ENCODE measurements around the gene CMYA5. TPM values are rescaled to one million over a fixed set of nuclear protein-coding genes. Genes with fewer than 3 reads are reported as not detected.

The CMYA5 gene
- total RNA-seq, 1 donor from 2014 or later, result 1,210 TPM

DNA sequence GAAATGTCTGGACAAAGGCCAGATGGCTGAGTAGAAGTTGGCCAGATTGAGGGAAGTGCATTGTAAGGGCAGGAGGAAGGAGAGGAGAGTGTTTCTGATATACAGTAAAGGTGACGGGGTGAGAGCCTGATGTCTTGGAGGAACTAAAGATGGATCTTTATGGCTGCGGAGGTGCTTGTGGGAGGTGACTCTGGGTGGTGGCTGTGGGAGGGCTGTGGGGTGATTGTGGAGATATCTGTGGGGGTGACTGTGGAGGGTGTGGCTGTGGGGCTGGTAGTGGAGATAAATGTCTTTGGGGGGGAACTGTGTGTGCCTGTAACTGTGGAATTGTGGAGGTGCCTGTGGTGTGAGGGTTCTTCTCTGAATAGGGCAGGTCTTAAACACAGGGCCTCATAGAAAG, 121.4 kb downstream of the CMYA5 start:
- H3K27me3 ChIP-seq (ENCODE audit: low read depth), result no peaks in the 10 kb centered on the region
- peak overlapping the region; percentile 14 for H3K27ac ChIP-seq (replicated peaks)
- no peak overlapping the region for H3K4me3 ChIP-seq
- intact Hi-C loops (cut with micrococcal nuclease), result no loop called here
- no peak for DNase-seq
- TF ChIP-seq, protein P1, sequence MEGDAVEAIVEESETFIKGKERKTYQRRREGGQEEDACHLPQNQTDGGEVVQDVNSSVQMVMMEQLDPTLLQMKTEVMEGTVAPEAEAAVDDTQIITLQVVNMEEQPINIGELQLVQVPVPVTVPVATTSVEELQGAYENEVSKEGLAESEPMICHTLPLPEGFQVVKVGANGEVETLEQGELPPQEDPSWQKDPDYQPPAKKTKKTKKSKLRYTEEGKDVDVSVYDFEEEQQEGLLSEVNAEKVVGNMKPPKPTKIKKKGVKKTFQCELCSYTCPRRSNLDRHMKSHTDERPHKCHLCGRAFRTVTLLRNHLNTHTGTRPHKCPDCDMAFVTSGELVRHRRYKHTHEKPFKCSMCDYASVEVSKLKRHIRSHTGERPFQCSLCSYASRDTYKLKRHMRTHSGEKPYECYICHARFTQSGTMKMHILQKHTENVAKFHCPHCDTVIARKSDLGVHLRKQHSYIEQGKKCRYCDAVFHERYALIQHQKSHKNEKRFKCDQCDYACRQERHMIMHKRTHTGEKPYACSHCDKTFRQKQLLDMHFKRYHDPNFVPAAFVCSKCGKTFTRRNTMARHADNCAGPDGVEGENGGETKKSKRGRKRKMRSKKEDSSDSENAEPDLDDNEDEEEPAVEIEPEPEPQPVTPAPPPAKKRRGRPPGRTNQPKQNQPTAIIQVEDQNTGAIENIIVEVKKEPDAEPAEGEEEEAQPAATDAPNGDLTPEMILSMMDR (IDR thresholded peaks at IDR 0.05; ENCODE audit: borderline replicate concordance), result no peak
- no peaks in the 10 kb centered on the region for H3K36me3 ChIP-seq
- peaks cover 62% of the 10 kb centered on the region for H3K4me1 ChIP-seq
- no peaks in the 10 kb centered on the region for H3K9me3 ChIP-seq (replicated peaks)

- Histone ChIP-seq H3K27ac (replicated peaks) (no peak overlapping the region), H3K27me3 (ENCODE audit: low read depth) (no peaks in the 10 kb centered on the region), H3K4me1 (peaks cover 54% of the 10 kb centered on the region), H3K36me3 (no peaks in the 10 kb centered on the region), H3K4me3 (no peak overlapping the region), H3K9me3 (replicated peaks) (no peaks in the 10 kb centered on the region)
- TF ChIP-seq, protein P1 (IDR thresholded peaks at IDR 0.05; ENCODE audit: borderline replicate concordance), result no peak
- DNase-seq, result no peak
- intact Hi-C loops (cut with micrococcal nuclease), result no loop called here
Measured at GRCh38 chr5:79811904-79812303, 122.3 kb downstream of the CMYA5 start.

DNA sequence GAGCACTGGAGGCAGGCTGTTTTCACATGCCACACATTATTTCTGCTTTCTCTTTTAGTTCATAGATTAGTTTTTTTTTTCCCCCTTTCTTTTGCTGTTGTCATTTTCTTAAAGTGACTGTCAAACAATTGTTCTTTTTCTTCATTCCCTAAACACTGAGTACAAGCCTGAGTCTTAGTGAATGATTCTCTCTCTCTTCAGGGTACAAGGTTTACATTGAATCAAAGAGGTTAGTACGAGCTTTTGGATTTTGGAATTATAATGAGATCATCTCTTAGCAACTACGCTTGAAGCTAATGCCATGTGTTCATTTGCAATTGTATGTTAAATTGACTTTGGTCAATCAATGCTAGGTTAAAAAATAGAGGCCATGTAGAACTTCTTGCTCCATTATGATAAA, 125.1 kb downstream of the CMYA5 start:
- Histone ChIP-seq H3K27me3 (ENCODE audit: low read depth) (no peaks in the 10 kb centered on the region), H3K36me3 (peaks cover 6% of the 10 kb centered on the region), H3K4me3 (no peak overlapping the region), H3K9me3 (replicated peaks) (no peaks in the 10 kb centered on the region), H3K4me1 (peaks cover 30% of the 10 kb centered on the region), H3K27ac (replicated peaks) (no peak overlapping the region)
- intact Hi-C loops (cut with micrococcal nuclease), result no loop called here
- TF ChIP-seq, protein P1 (IDR thresholded peaks at IDR 0.05; ENCODE audit: borderline replicate concordance), result no peak
- no peak for DNase-seq

GRCh38 chr5:79816014-79816413, 126.4 kb downstream of the CMYA5 start:
- no peaks in the 10 kb centered on the region for H3K9me3 ChIP-seq (replicated peaks)
- no peak for DNase-seq
- H3K4me1 ChIP-seq, result peaks cover 16% of the 10 kb centered on the region
- H3K27ac ChIP-seq (replicated peaks), result no peak overlapping the region
- TF ChIP-seq, protein P1 (IDR thresholded peaks at IDR 0.05; ENCODE audit: borderline replicate concordance), result no peak
- intact Hi-C loops (cut with micrococcal nuclease), result no loop called here
- no peak overlapping the region for H3K4me3 ChIP-seq
- H3K36me3 ChIP-seq, result peaks cover 11% of the 10 kb centered on the region
- H3K27me3 ChIP-seq (ENCODE audit: low read depth), result no peaks in the 10 kb centered on the region

- Histone ChIP-seq H3K36me3 (peaks cover 11% of the 10 kb centered on the region), H3K4me1 (no peaks in the 10 kb centered on the region), H3K27ac (replicated peaks) (no peak overlapping the region), H3K9me3 (replicated peaks) (no peaks in the 10 kb centered on the region), H3K4me3 (no peak overlapping the region), H3K27me3 (ENCODE audit: low read depth) (no peaks in the 10 kb centered on the region)
- DNase-seq, result no peak
- intact Hi-C loops (cut with micrococcal nuclease), result no loop called here
- TF ChIP-seq, protein P1 (IDR thresholded peaks at IDR 0.05; ENCODE audit: borderline replicate concordance), result no peak
Measured at GRCh38 chr5:79820648-79821047, 131.0 kb downstream of the CMYA5 start.

DNA sequence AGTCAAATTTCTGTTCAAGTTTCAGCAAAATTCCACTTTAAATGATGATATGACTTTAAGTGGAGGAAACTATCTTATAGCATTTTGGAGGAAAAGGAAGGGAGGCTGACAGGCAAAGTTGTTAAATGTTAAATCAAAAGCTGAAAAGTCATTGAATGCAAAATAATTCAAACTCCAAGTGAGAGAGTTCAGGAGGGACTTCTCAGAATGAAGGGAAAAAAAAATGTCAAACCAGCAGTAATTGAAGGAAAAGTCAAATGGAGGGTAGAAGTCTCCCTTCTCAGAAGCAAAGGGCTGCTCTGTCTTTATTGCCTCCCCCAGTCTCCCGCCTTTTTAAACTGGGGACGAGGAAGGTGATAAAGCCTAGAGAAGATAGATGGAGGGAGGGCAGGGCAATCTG, 134.8 kb downstream of the CMYA5 start:
- intact Hi-C loops (cut with micrococcal nuclease), result no loop called here
- no peaks in the 10 kb centered on the region for H3K27me3 ChIP-seq (ENCODE audit: low read depth)
- H3K4me3 ChIP-seq, result no peak overlapping the region
- no peaks in the 10 kb centered on the region for H3K4me1 ChIP-seq
- no peak for DNase-seq
- peaks cover 5% of the 10 kb centered on the region for H3K36me3 ChIP-seq
- no peak overlapping the region for H3K27ac ChIP-seq (replicated peaks)
- no peaks in the 10 kb centered on the region for H3K9me3 ChIP-seq (replicated peaks)
- TF ChIP-seq, protein P1 (IDR thresholded peaks at IDR 0.05; ENCODE audit: borderline replicate concordance), result no peak

Data from left ventricle myocardium inferior (tissue), 1 donor.